CD14-positive monocyte (primary cell): ENCODE data around the gene GPX5. TPM values are rescaled to one million over a fixed set of nuclear protein-coding genes. Genes with fewer than 3 reads are reported as not detected.

Experiments used
- DNase-seq, 3 donors: peaks; one replicate each; pipeline ENCODE4 v3.0.0-alpha.2; 2011 to 2022
- H2AFZ ChIP-seq: 2 replicates; pipeline ENCODE4 v1.6.0; 2012; ENCODE audit warnings: mild to moderate bottlenecking, low read depth, low read length, inconsistent platforms; ENCODE audit not compliant: insufficient read depth, poor library complexity, severe bottlenecking
- H3K27ac ChIP-seq, 2 donors: 1 replicate in 1 of 2; 2 replicates in 1 of 2; pipeline ENCODE4 v1.5.1; 2012 to 2013; ENCODE audit warnings: low read length in 2 of 2, control low read depth in 1 of 2, inconsistent platforms in 1 of 2, low read depth in 1 of 2, mild to moderate bottlenecking in 1 of 2
- H3K27me3 ChIP-seq, 2 donors: one replicate each; pipeline versions ENCODE4 v1.6.0 to v1.6.1; 2011 to 2013; ENCODE audit warnings: low read length in 2 of 2; ENCODE audit not compliant: control insufficient read depth in 2 of 2, insufficient read depth in 2 of 2
- H3K36me3 ChIP-seq, 2 donors: replicated peaks in 1 of 2; 1 replicate in 1 of 2; 2 replicates in 1 of 2; pipeline versions ENCODE4 v1.5.1 to v1.6.1; 2012 to 2013; ENCODE audit warnings: low read length in 2 of 2, control low read depth in 1 of 2, inconsistent platforms in 1 of 2, mild to moderate bottlenecking in 1 of 2; ENCODE audit not compliant: insufficient read depth in 2 of 2, control insufficient read depth in 1 of 2
- H3K4me1 ChIP-seq, 2 donors: 1 replicate in 1 of 2; 2 replicates in 1 of 2; pipeline versions ENCODE4 v1.5.1 to v1.6.1; 2012 to 2013; ENCODE audit warnings: low read length in 2 of 2, control low read depth in 1 of 2, inconsistent platforms in 1 of 2, mild to moderate bottlenecking in 1 of 2, moderate library complexity in 1 of 2; ENCODE audit not compliant: insufficient read depth in 2 of 2, control insufficient read depth in 1 of 2
- H3K4me2 ChIP-seq: replicated peaks from 2 replicates; pipeline ENCODE3; 2012; ENCODE audit warnings: low read length, moderate library complexity, mild to moderate bottlenecking; ENCODE audit not compliant: poor library complexity, severe bottlenecking; ENCODE audit errors: extremely low read depth
- H3K4me3 ChIP-seq, 3 experiments: fragments of 200-600 bp in 1 of 3; sonication (generic) in 1 of 3; replicated peaks in 1 of 3; 1 replicate in 2 of 3; 2 replicates in 1 of 3; pipeline ENCODE4 v1.5.1; 2011 to 2013; ENCODE audit warnings: low read length in 3 of 3, mild to moderate bottlenecking in 3 of 3, control low read depth in 2 of 3, low read depth in 2 of 3, inconsistent platforms in 1 of 3, moderate library complexity in 1 of 3
- H3K79me2 ChIP-seq: 2 replicates; pipeline ENCODE4 v1.6.0; 2012; ENCODE audit warnings: mild to moderate bottlenecking, control low read depth, inconsistent platforms, low read length, moderate library complexity; ENCODE audit not compliant: insufficient read depth
- H3K9ac ChIP-seq: 2 replicates; pipeline ENCODE4 v1.6.0; 2017; ENCODE audit warnings: low read length, mild to moderate bottlenecking; ENCODE audit not compliant: insufficient read depth, poor library complexity, severe bottlenecking
- H3K9me3 ChIP-seq, 2 donors: replicated peaks in 1 of 2; 1 replicate in 1 of 2; 2 replicates in 1 of 2; pipeline versions ENCODE4 v1.5.1 to v1.6.1; 2012 to 2013; ENCODE audit warnings: low read length in 2 of 2, control low read depth in 1 of 2; ENCODE audit not compliant: control insufficient read depth in 1 of 2, insufficient read depth in 1 of 2
- H4K20me1 ChIP-seq: 2 replicates; pipeline ENCODE4 v1.6.0; 2012; ENCODE audit warnings: mild to moderate bottlenecking, low read length, control low read depth, moderate library complexity; ENCODE audit not compliant: insufficient read depth
- H3K27ac Mint-ChIP-seq, 7 donors: one replicate each; pipeline ENCODE4 v1.8.0; 2020; ENCODE audit warnings: mild to moderate bottlenecking in 7 of 7, mixed read lengths in 7 of 7, moderate library complexity in 6 of 7, inconsistent platforms in 2 of 7
- H3K27me3 Mint-ChIP-seq, 3 donors: one replicate each; pipeline ENCODE4 v1.8.0; 2021 to 2022; ENCODE audit warnings: low read depth in 3 of 3, mild to moderate bottlenecking in 3 of 3, mixed read lengths in 3 of 3, moderate library complexity in 3 of 3, inconsistent platforms in 1 of 3
- H3K36me3 Mint-ChIP-seq, 2 donors: one replicate each; pipeline ENCODE4 v1.8.0; 2020; ENCODE audit warnings: mixed read lengths in 2 of 2, inconsistent platforms in 1 of 2, mild to moderate bottlenecking in 1 of 2
- H3K4me1 Mint-ChIP-seq: one replicate; pipeline ENCODE4 v1.8.0; 2020; ENCODE audit warnings: mild to moderate bottlenecking, mixed read lengths
- H3K4me3 Mint-ChIP-seq, 2 donors: one replicate each; pipeline ENCODE4 v1.8.0; 2020; ENCODE audit warnings: mild to moderate bottlenecking in 2 of 2, mixed read lengths in 2 of 2, moderate library complexity in 1 of 2
- H3K9me3 Mint-ChIP-seq, 7 donors: one replicate each; pipeline ENCODE4 v1.8.0; 2020 to 2022; ENCODE audit warnings: mixed read lengths in 7 of 7, mild to moderate bottlenecking in 6 of 7, moderate library complexity in 6 of 7, inconsistent platforms in 2 of 7
- WGBS: methylation state at CpG from one replicate; pipeline ENCODE4 v1.1.5; 2013; ENCODE audit warnings: missing lambda C conversion rate; ENCODE audit not compliant: insufficient coverage; 5-methylcytosine and 5-hydroxymethylcytosine counted together
- intact Hi-C, 2 donors: fragments of 100-400 bp; cut with micrococcal nuclease; formaldehyde crosslinking; loops; one replicate each; pipeline versions ENCODE4 v1.15.0 to v1.15.1; 2023
- polyA plus RNA-seq, 3 donors: library from polyadenylated mRNA; depleted of rRNA in 1 of 3; unstranded in 2 of 3; stranded (reverse) in 1 of 3; fragments of 300-500 nt in 2 of 3; fragments of >200 nt in 1 of 3; fragmentation: Illumina TruSeq in 2 of 3; gene quantifications; 1 replicate in 2 of 3; 2 replicates in 1 of 3; pipeline ENCODE4 v1.2.3, GENCODE V29; 2012 to 2021
- TF ChIP-seq, protein P1 (sequence below): fragments of 200-600 bp; IDR thresholded peaks from one replicate; pipeline ENCODE4 v1.8.0; 2022; ENCODE audit warnings: antibody characterized with exemption, mild to moderate bottlenecking

The GPX5 gene
- polyA plus RNA-seq, 3 donors: not detected

DNA sequence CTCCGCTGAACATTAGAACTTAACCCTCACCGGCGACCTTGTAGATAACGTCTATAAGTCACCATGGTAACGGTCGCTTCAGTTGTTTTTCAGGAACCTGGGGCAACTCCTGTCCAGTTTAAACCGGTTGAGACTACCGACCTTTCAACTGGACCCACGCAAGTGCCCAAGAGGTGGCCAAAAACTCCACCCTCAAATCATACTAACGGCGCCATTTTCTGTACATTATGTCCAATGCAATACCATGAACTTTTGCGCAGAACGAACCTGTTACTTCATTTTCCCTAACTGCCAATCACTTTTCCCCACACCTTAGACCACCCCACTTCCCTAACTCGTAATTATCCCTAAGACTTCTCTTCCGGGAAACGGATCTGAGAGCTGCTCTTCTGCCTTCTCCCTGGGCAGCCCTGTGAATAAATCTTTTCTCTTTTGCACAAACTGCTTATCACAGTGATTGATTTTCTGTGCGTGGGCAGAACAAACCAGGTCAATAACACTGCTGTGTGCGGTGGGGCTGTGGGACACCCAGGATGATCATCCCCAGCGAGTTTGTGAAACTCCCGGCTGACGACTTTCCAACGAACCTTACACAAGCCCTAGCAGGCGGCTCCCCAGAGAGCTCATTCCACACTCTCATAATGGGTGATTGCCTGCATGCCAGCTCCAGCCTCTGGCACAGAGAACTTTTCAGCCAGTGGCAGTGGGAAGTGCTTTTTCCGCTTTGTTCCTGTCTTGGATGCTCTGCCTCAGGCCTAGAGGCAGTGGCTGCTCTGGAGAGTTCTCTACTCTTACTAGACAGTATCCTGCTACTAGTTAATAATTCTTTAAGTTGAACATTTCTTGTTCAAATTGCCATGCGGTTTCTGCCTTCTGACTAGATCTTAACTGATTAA lies 28.6 kb downstream of the GPX5 start:
- H3K4me3 ChIP-seq: no peak overlapping the region
- no peak overlapping the region for H3K4me2 ChIP-seq
- TF ChIP-seq, protein P1, sequence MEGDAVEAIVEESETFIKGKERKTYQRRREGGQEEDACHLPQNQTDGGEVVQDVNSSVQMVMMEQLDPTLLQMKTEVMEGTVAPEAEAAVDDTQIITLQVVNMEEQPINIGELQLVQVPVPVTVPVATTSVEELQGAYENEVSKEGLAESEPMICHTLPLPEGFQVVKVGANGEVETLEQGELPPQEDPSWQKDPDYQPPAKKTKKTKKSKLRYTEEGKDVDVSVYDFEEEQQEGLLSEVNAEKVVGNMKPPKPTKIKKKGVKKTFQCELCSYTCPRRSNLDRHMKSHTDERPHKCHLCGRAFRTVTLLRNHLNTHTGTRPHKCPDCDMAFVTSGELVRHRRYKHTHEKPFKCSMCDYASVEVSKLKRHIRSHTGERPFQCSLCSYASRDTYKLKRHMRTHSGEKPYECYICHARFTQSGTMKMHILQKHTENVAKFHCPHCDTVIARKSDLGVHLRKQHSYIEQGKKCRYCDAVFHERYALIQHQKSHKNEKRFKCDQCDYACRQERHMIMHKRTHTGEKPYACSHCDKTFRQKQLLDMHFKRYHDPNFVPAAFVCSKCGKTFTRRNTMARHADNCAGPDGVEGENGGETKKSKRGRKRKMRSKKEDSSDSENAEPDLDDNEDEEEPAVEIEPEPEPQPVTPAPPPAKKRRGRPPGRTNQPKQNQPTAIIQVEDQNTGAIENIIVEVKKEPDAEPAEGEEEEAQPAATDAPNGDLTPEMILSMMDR: no peak
- H3K4me1 ChIP-seq: no peaks in the 10 kb centered on the region
- no peak for DNase-seq
- no peak overlapping the region for H3K9ac ChIP-seq
- intact Hi-C loops: no loop called here
- H3K9me3 ChIP-seq: no peaks in the 10 kb centered on the region
- H3K79me2 ChIP-seq: no peaks in the 10 kb centered on the region
- peaks cover 0 to 4% (median 3%) of the 10 kb centered on the region in 7 donors for H3K9me3 Mint-ChIP-seq
- H3K36me3 Mint-ChIP-seq: no peaks in the 10 kb centered on the region
- no peak overlapping the region for H3K27ac Mint-ChIP-seq
- no peaks in the 10 kb centered on the region for H3K4me1 Mint-ChIP-seq
- H4K20me1 ChIP-seq: no peaks in the 10 kb centered on the region
- H3K27me3 Mint-ChIP-seq: peaks cover 8 to 33% (median 21%) of the 10 kb centered on the region in 3 donors
- H3K4me3 Mint-ChIP-seq: peak overlapping the region in 1 of 2 donors; percentile 12
- 26% methylated on average over 19 of the region's 25 CpGs for WGBS
- peaks cover 2 to 16% of the 10 kb centered on the region in 2 donors for H3K27me3 ChIP-seq
- H2AFZ ChIP-seq: no peak overlapping the region
- no peak overlapping the region for H3K27ac ChIP-seq
- no peaks in the 10 kb centered on the region for H3K36me3 ChIP-seq

DNA sequence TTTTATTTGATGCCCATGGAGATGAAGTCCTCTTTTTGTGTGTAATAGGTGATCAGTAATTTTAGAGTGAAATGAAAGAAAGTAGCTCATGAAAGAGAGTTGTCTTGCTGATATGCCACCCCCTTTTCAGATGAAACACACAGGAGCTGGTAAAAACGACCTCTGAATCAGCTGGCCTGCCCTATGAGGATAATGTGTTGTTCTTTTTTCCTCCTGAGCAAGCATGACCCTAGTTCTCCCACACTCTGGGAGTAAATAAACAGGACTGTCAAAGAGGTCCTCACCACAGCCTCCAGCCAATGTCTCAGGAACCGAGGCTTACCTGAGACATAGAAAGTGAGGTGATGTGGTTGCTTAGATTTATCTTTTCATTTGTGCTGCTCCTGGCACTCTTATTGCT lies 29.5 kb downstream of the GPX5 start:
- peaks cover 0 to 4% (median 0%) of the 10 kb centered on the region in 7 donors for H3K9me3 Mint-ChIP-seq

More for the DNA sequence above, 29.5 kb downstream of the GPX5 start:
- H3K9ac ChIP-seq: no peak overlapping the region
- no peak overlapping the region for H3K4me2 ChIP-seq
- Mint-ChIP-seq H3K4me3 (no peak overlapping the region), H3K27me3 (peaks cover 8 to 33% (median 24%) of the 10 kb centered on the region in 3 donors), H3K27ac (no peak overlapping the region), H3K36me3 (no peaks in the 10 kb centered on the region), H3K4me1 (no peaks in the 10 kb centered on the region)
- H3K4me3 ChIP-seq: no peak overlapping the region
- H3K79me2 ChIP-seq: no peaks in the 10 kb centered on the region
- peaks cover 2 to 16% of the 10 kb centered on the region in 2 donors for H3K27me3 ChIP-seq
- H3K4me1 ChIP-seq: no peaks in the 10 kb centered on the region
- H2AFZ ChIP-seq: no peak overlapping the region
- H3K36me3 ChIP-seq: no peaks in the 10 kb centered on the region
- H3K27ac ChIP-seq: no peak overlapping the region
- intact Hi-C loops: no loop called here
- TF ChIP-seq, protein P1: no peak
- no CpG with 5 or more reads among the region's 2 CpGs for whole genome bisulfite sequencing
- H3K9me3 ChIP-seq: no peaks in the 10 kb centered on the region
- no peaks in the 10 kb centered on the region for H4K20me1 ChIP-seq
- DNase-seq: no peak
